Mesenchymal stem cell (in vitro differentiated cells and primary cell): Measurements from ENCODE around the gene FBXO38.

Source experiments
- DNase-seq: peaks from one replicate; pipeline ENCODE4 v3.0.0-alpha.2; 2013
- H2AFZ ChIP-seq: one replicate; pipeline ENCODE4 v1.6.1; 2013; ENCODE audit warnings: low read depth, mild to moderate bottlenecking, control low read depth, inconsistent platforms, low read length, moderate library complexity
- H2AK5ac ChIP-seq: 2 replicates; pipeline ENCODE4 v1.6.1; 2013; ENCODE audit warnings: low read length, moderate library complexity, mild to moderate bottlenecking, inconsistent platforms; ENCODE audit not compliant: severe bottlenecking
- H2BK120ac ChIP-seq: one replicate; pipeline ENCODE4 v1.6.1; 2013; ENCODE audit warnings: low read depth, mild to moderate bottlenecking, inconsistent platforms, low read length, moderate library complexity
- H2BK12ac ChIP-seq, 2 experiments: one replicate each; pipeline ENCODE4 v1.6.1; 2013; ENCODE audit warnings: inconsistent platforms in 2 of 2, low read length in 2 of 2, mild to moderate bottlenecking in 2 of 2, moderate library complexity in 2 of 2, control low read depth in 1 of 2
- H2BK15ac ChIP-seq: one replicate; pipeline ENCODE4 v1.6.1; 2013; ENCODE audit warnings: mild to moderate bottlenecking, low read depth, inconsistent platforms; ENCODE audit not compliant: poor library complexity, severe bottlenecking
- H2BK5ac ChIP-seq: 2 replicates; pipeline ENCODE4 v1.6.1; 2013; ENCODE audit warnings: low read depth, mild to moderate bottlenecking, low read length, control low read depth, inconsistent platforms; ENCODE audit not compliant: poor library complexity, severe bottlenecking
- H3K14ac ChIP-seq, 2 experiments: one replicate each; pipeline ENCODE4 v1.6.1; 2013; ENCODE audit warnings: inconsistent platforms in 2 of 2, low read length in 2 of 2, control low read depth in 1 of 2, mild to moderate bottlenecking in 1 of 2, moderate library complexity in 1 of 2
- H3K18ac ChIP-seq, 2 experiments: one replicate each; pipeline ENCODE4 v1.6.1; 2013; ENCODE audit warnings: inconsistent platforms in 2 of 2, low read length in 2 of 2, control low read depth in 1 of 2, low read depth in 1 of 2, mild to moderate bottlenecking in 1 of 2
- H3K23ac ChIP-seq, 2 experiments: one replicate each; pipeline ENCODE4 v1.6.1; 2013; ENCODE audit warnings: inconsistent platforms in 2 of 2, low read length in 2 of 2, mild to moderate bottlenecking in 2 of 2, moderate library complexity in 2 of 2, control low read depth in 1 of 2
- H3K27ac ChIP-seq: 2 replicates; pipeline ENCODE4 v1.5.1; 2013; ENCODE audit warnings: mild to moderate bottlenecking, moderate library complexity, low read length, control low read depth, inconsistent platforms; ENCODE audit not compliant: poor library complexity, severe bottlenecking
- H3K27me3 ChIP-seq, 2 experiments: 2 replicates each; pipeline versions ENCODE4 v1.6.1 to v1.7.0; 2013; ENCODE audit warnings: low read length in 2 of 2, mild to moderate bottlenecking in 2 of 2, moderate library complexity in 2 of 2, control low read depth in 1 of 2, inconsistent platforms in 1 of 2; ENCODE audit not compliant: control insufficient read depth in 1 of 2, insufficient read depth in 1 of 2
- H3K36me3 ChIP-seq, 2 experiments: 2 replicates each; pipeline versions ENCODE4 v1.6.1 to v1.7.0; 2013; ENCODE audit warnings: low read length in 2 of 2, control low read depth in 1 of 2, inconsistent platforms in 1 of 2, low read depth in 1 of 2, mild to moderate bottlenecking in 1 of 2; ENCODE audit not compliant: insufficient read depth in 2 of 2, control insufficient read depth in 1 of 2
- H3K4ac ChIP-seq, 2 experiments: one replicate each; pipeline ENCODE4 v1.6.1; 2013; ENCODE audit warnings: inconsistent platforms in 2 of 2, low read length in 2 of 2, mild to moderate bottlenecking in 2 of 2, moderate library complexity in 2 of 2, control low read depth in 1 of 2, low read depth in 1 of 2
- H3K4me1 ChIP-seq: 2 replicates; pipeline ENCODE4 v1.6.1; 2013; ENCODE audit warnings: low read depth, low read length, control low read depth; ENCODE audit not compliant: control insufficient read depth, insufficient read depth
- H3K4me2 ChIP-seq: 2 replicates; pipeline ENCODE4 v1.6.1; 2013; ENCODE audit warnings: low read length, mild to moderate bottlenecking, inconsistent platforms; ENCODE audit not compliant: poor library complexity, severe bottlenecking
- H3K4me3 ChIP-seq, 2 experiments: 2 replicates each; pipeline versions ENCODE4 v1.5.1 to v1.7.0; 2013; ENCODE audit warnings: low read length in 2 of 2, mild to moderate bottlenecking in 2 of 2, control low read depth in 1 of 2, low read depth in 1 of 2; ENCODE audit not compliant: insufficient read depth in 1 of 2
- H3K79me1 ChIP-seq: replicated peaks from 2 replicates; pipeline ENCODE4 v1.6.1; 2013; ENCODE audit warnings: mild to moderate bottlenecking, control low read depth, low read length, inconsistent platforms; ENCODE audit not compliant: poor library complexity, severe bottlenecking
- H3K9ac ChIP-seq: 2 replicates; pipeline ENCODE4 v1.7.0; 2013; ENCODE audit warnings: mild to moderate bottlenecking, low read length, moderate library complexity
- H3K9me3 ChIP-seq: 2 replicates; pipeline ENCODE4 v1.7.0; 2013; ENCODE audit warnings: mild to moderate bottlenecking, low read length; ENCODE audit not compliant: control insufficient read depth
- H4K8ac ChIP-seq: one replicate; pipeline ENCODE4 v1.6.1; 2013; ENCODE audit warnings: inconsistent platforms, mild to moderate bottlenecking, low read length, moderate library complexity
- H4K91ac ChIP-seq: one replicate; pipeline ENCODE4 v1.6.1; 2013; ENCODE audit warnings: mild to moderate bottlenecking, low read length, inconsistent platforms
- WGBS: methylation state at CpG from one replicate; pipeline ENCODE4 v1.1.7; 2013; ENCODE audit warnings: mixed read lengths; 5-methylcytosine and 5-hydroxymethylcytosine counted together

FBXO38 gene

GRCh38 chr5:148418511-148418910 is 34.8 kb downstream of the FBXO38 start:
- no peak overlapping the region for H2AFZ ChIP-seq
- no peaks in the 10 kb centered on the region for H3K4me1 ChIP-seq
- no peak overlapping the region for H3K4me3 ChIP-seq
- H3K14ac ChIP-seq: no peak overlapping the region
- H4K91ac ChIP-seq: no peak overlapping the region
- H2BK120ac ChIP-seq: no peak overlapping the region
- H3K23ac ChIP-seq: no peak overlapping the region
- no peaks in the 10 kb centered on the region for H3K27me3 ChIP-seq
- H2BK12ac ChIP-seq: no peak overlapping the region
- H3K9me3 ChIP-seq: no peaks in the 10 kb centered on the region
- WGBS: 93% methylated on average over 2 of the region's 3 CpGs
- H3K36me3 ChIP-seq: peaks cover 7 to 88% of the 10 kb centered on the region in 2 experiments
- no peak overlapping the region for H3K27ac ChIP-seq
- H3K79me1 ChIP-seq: peaks cover 14% of the 10 kb centered on the region
- no peak overlapping the region for H3K18ac ChIP-seq
- DNase-seq: no peak
- no peak overlapping the region for H2BK15ac ChIP-seq
- no peak overlapping the region for H4K8ac ChIP-seq
- H3K4me2 ChIP-seq: no peak overlapping the region
- H3K4ac ChIP-seq: no peak overlapping the region
- no peak overlapping the region for H2BK5ac ChIP-seq
- no peak overlapping the region for H3K9ac ChIP-seq
- H2AK5ac ChIP-seq: no peak overlapping the region

- H4K91ac ChIP-seq: no peak overlapping the region
- no peak overlapping the region for H3K4me3 ChIP-seq
- H2BK120ac ChIP-seq: no peak overlapping the region
- no peak overlapping the region for H3K23ac ChIP-seq
- no peak overlapping the region for H3K14ac ChIP-seq
- peaks cover 16 to 88% of the 10 kb centered on the region in 2 experiments for H3K36me3 ChIP-seq
- H3K4ac ChIP-seq: no peak overlapping the region
- no peaks in the 10 kb centered on the region for H3K9me3 ChIP-seq
- no peak overlapping the region for H2BK15ac ChIP-seq
- H3K18ac ChIP-seq: no peak overlapping the region
- H2AFZ ChIP-seq: no peak overlapping the region
- no peak overlapping the region for H3K27ac ChIP-seq
- no peaks in the 10 kb centered on the region for H3K27me3 ChIP-seq
- H2BK12ac ChIP-seq: no peak overlapping the region
- WGBS: 85% methylated on average over 2 of the region's 2 CpGs
- no peak overlapping the region for H2BK5ac ChIP-seq
- H4K8ac ChIP-seq: no peak overlapping the region
- DNase-seq: no peak
- H2AK5ac ChIP-seq: no peak overlapping the region
- H3K9ac ChIP-seq: no peak overlapping the region
- no peaks in the 10 kb centered on the region for H3K4me1 ChIP-seq
- peaks cover 22% of the 10 kb centered on the region for H3K79me1 ChIP-seq
- no peak overlapping the region for H3K4me2 ChIP-seq
Observed at GRCh38 chr5:148421661-148422060, 37.9 kb downstream of the FBXO38 start.

- Histone ChIP-seq H3K36me3 (peaks cover 18 to 84% of the 10 kb centered on the region in 2 experiments), H2BK5ac (no peak overlapping the region), H3K4ac (no peak overlapping the region), H3K4me1 (no peaks in the 10 kb centered on the region), H3K4me2 (no peak overlapping the region), H3K14ac (no peak overlapping the region), H3K27ac (no peak overlapping the region), H3K23ac (no peak overlapping the region), H3K18ac (no peak overlapping the region), H3K27me3 (no peaks in the 10 kb centered on the region), H2BK15ac (no peak overlapping the region), H2BK12ac (no peak overlapping the region), H2AFZ (no peak overlapping the region), H3K9ac (no peak overlapping the region), H3K9me3 (no peaks in the 10 kb centered on the region), H4K91ac (no peak overlapping the region), H2AK5ac (no peak overlapping the region), H3K79me1 (peaks cover 21% of the 10 kb centered on the region), H2BK120ac (no peak overlapping the region), H4K8ac (no peak overlapping the region), H3K4me3 (no peak overlapping the region)
- peak; percentile 5 for DNase-seq
- WGBS: 100% methylated on average over 1 of the region's 1 CpG
Observed at GRCh38 chr5:148425808-148426207, 42.0 kb downstream of the FBXO38 start.

GRCh38 chr5:148426514-148426913 is 42.8 kb downstream of the FBXO38 start:
- Histone ChIP-seq H2AFZ (no peak overlapping the region), H2BK120ac (no peak overlapping the region), H3K27ac (no peak overlapping the region), H2BK5ac (no peak overlapping the region), H3K9me3 (no peaks in the 10 kb centered on the region), H2AK5ac (no peak overlapping the region), H3K36me3 (peaks cover 18 to 91% of the 10 kb centered on the region in 2 experiments), H4K8ac (no peak overlapping the region), H3K4me3 (no peak overlapping the region), H3K4ac (no peak overlapping the region), H3K79me1 (peaks cover 21% of the 10 kb centered on the region), H3K9ac (no peak overlapping the region), H3K4me2 (no peak overlapping the region), H3K27me3 (no peaks in the 10 kb centered on the region), H3K23ac (no peak overlapping the region), H3K18ac (no peak overlapping the region), H2BK12ac (no peak overlapping the region), H3K4me1 (no peaks in the 10 kb centered on the region), H2BK15ac (no peak overlapping the region), H4K91ac (no peak overlapping the region), H3K14ac (no peak overlapping the region)
- no peak for DNase-seq
